WTC11 (cell line): ENCODE measurements around the gene EIF1AD. TPM values are rescaled to one million over a fixed set of nuclear protein-coding genes. Genes with fewer than 3 reads are reported as not detected.

ENCODE experiments used
- ATAC-seq: fragments of 200-7000 bp; cut with Tn5 transposase; 2 replicates; pipeline ENCODE4 v1.10.0; 2021; ENCODE audit warnings: mild to moderate bottlenecking, moderate library complexity
- CTCF ChIA-PET: fragments of 300-600 bp; sonication (Branson Sonifier 250); formaldehyde crosslinking; loops from one replicate; lab custom pipeline; 2021; ENCODE audit warnings: antibody characterized with exemption; lab: Charles Lee
- POLR2A ChIA-PET: fragments of 350-600 bp; sonication (Branson Sonifier 250); formaldehyde crosslinking; loops from one replicate; lab custom pipeline; 2021; ENCODE audit warnings: antibody characterized with exemption; lab: Charles Lee
- DNase-seq: peaks from one replicate; pipeline ENCODE4 v3.0.0; 2021; ENCODE audit warnings: low spot score
- H3K27ac Mint-ChIP-seq: 2 replicates; pipeline ENCODE4 v1.8.0; 2021; ENCODE audit warnings: mixed read lengths
- H3K27me3 Mint-ChIP-seq: 2 replicates; pipeline ENCODE4 v1.8.0; 2021; ENCODE audit warnings: low read depth, mild to moderate bottlenecking, moderate library complexity, mixed read lengths
- H3K36me3 Mint-ChIP-seq: 2 replicates; pipeline ENCODE4 v1.8.0; 2021; ENCODE audit warnings: mixed read lengths
- H3K4me1 Mint-ChIP-seq: 2 replicates; pipeline ENCODE4 v1.8.0; 2022; ENCODE audit warnings: mixed read lengths
- H3K4me3 Mint-ChIP-seq: 2 replicates; pipeline ENCODE4 v1.8.0; 2021; ENCODE audit warnings: mild to moderate bottlenecking, moderate library complexity, mixed read lengths
- H3K9me3 Mint-ChIP-seq: 2 replicates; pipeline ENCODE4 v1.8.0; 2021; ENCODE audit warnings: mixed read lengths
- CBFB ChIP-seq: sonication (generic); formaldehyde crosslinking; IDR thresholded peaks from 2 replicates; pipeline ENCODE4 v1.8.1; 2022; ENCODE audit warnings: mild to moderate bottlenecking, low read depth, missing genetic modification reagents
- CDX4 ChIP-seq: fragments of 250-450 bp; sonication (Bioruptor Pico); IDR thresholded peaks from 2 replicates; pipeline ENCODE4 v1.9.0; 2021; ENCODE audit warnings: moderate library complexity, mild to moderate bottlenecking, inconsistent platforms, borderline replicate concordance
- CREB1 ChIP-seq: sonication (generic); formaldehyde crosslinking; IDR thresholded peaks from 2 replicates; pipeline ENCODE4 v1.8.0; 2023; ENCODE audit warnings: mild to moderate bottlenecking, missing genetic modification reagents
- CREM ChIP-seq: sonication (generic); formaldehyde crosslinking; IDR thresholded peaks from 2 replicates; pipeline ENCODE4 v1.8.1; 2022; ENCODE audit warnings: mild to moderate bottlenecking, missing genetic modification reagents, moderate library complexity
- E2F4 ChIP-seq: sonication (generic); formaldehyde crosslinking; IDR thresholded peaks from 2 replicates; pipeline ENCODE4 v1.8.1; 2022; ENCODE audit warnings: low read depth, mild to moderate bottlenecking, moderate library complexity, missing genetic modification reagents, borderline replicate concordance
- HMGA2 ChIP-seq: fragments of 250-450 bp; sonication (Bioruptor Pico); IDR thresholded peaks from 2 replicates; pipeline ENCODE4 v1.4.0; 2021; ENCODE audit warnings: mild to moderate bottlenecking, moderate library complexity
- KAT7 ChIP-seq: sonication (generic); formaldehyde crosslinking; IDR thresholded peaks from 2 replicates; pipeline ENCODE4 v1.8.1; 2023; ENCODE audit warnings: missing genetic modification reagents, mild to moderate bottlenecking, borderline replicate concordance
- MYBL2 ChIP-seq: sonication (generic); formaldehyde crosslinking; IDR thresholded peaks from 2 replicates; pipeline ENCODE4 v1.8.1; 2023; ENCODE audit warnings: mild to moderate bottlenecking, moderate library complexity, missing genetic modification reagents
- NFYB ChIP-seq: sonication (generic); formaldehyde crosslinking; conservative IDR thresholded peaks from 2 replicates; pipeline ENCODE4 v1.8.0; 2022; ENCODE audit warnings: low read depth, missing genetic modification reagents
- NR3C1 ChIP-seq: sonication (generic); formaldehyde crosslinking; conservative IDR thresholded peaks from 2 replicates; pipeline ENCODE4 v1.8.1; 2023; ENCODE audit warnings: low read depth, mild to moderate bottlenecking, missing genetic modification reagents
- PRDM15 ChIP-seq: sonication (generic); formaldehyde crosslinking; IDR thresholded peaks from 2 replicates; pipeline ENCODE4 v1.8.0; 2022; ENCODE audit warnings: missing genetic modification reagents
- PRRX2 ChIP-seq: fragments of 250-450 bp; sonication (Bioruptor Pico); IDR thresholded peaks from 2 replicates; pipeline ENCODE4 v1.8.0; 2021; ENCODE audit warnings: mild to moderate bottlenecking
- SP1 ChIP-seq: sonication (generic); formaldehyde crosslinking; conservative IDR thresholded peaks from 2 replicates; pipeline ENCODE4 v1.8.1; 2022; ENCODE audit warnings: missing genetic modification reagents
- USF1 ChIP-seq: sonication (generic); formaldehyde crosslinking; IDR thresholded peaks from 2 replicates; pipeline ENCODE4 v1.8.0; 2022; ENCODE audit warnings: mild to moderate bottlenecking, missing genetic modification reagents
- ZMAT4 ChIP-seq: fragments of 250-450 bp; sonication (Bioruptor Pico); IDR thresholded peaks from 2 replicates; pipeline ENCODE4 v1.9.0; 2021; ENCODE audit warnings: mild to moderate bottlenecking
- ZNF138 ChIP-seq: sonication (generic); formaldehyde crosslinking; conservative IDR thresholded peaks from 2 replicates; pipeline ENCODE4 v1.8.1; 2022; ENCODE audit warnings: mild to moderate bottlenecking, moderate library complexity, missing genetic modification reagents
- ZNF232 ChIP-seq: sonication (generic); formaldehyde crosslinking; IDR thresholded peaks from 2 replicates; pipeline ENCODE4 v1.8.0; 2022; ENCODE audit warnings: mild to moderate bottlenecking, missing genetic modification reagents
- ZNF317 ChIP-seq: sonication (generic); formaldehyde crosslinking; IDR thresholded peaks from 2 replicates; pipeline ENCODE4 v1.8.1; 2023; ENCODE audit warnings: low read depth, mild to moderate bottlenecking, moderate library complexity, missing genetic modification reagents, borderline replicate concordance
- ZSCAN18 ChIP-seq: fragments of 250-450 bp; sonication (Bioruptor Pico); IDR thresholded peaks from 2 replicates; pipeline ENCODE4 v2.1.2; 2022; ENCODE audit warnings: mild to moderate bottlenecking, moderate library complexity
- total RNA-seq: library from RNA; stranded (reverse); gene quantifications from 3 replicates; pipeline ENCODE4 v1.2.3, GENCODE V29; 2021

Gene EIF1AD
- total RNA-seq, 1 experiment from 2014 or later, result 37.6 TPM

GRCh38 chr11:65968600-65969482 lies 33.1 kb downstream of the EIF1AD start (continued):
- TF ChIP-seq CREB1 (CRISPR knock-in tag), result no peak

GRCh38 chr11:65967329-65967934 lies 34.5 kb downstream of the EIF1AD start:
- no peak overlapping the region for H3K27ac Mint-ChIP-seq
- TF ChIP-seq HMGA2 (CRISPR knock-in tag) (no peak), ZNF317 (CRISPR knock-in tag) (no peak), E2F4 (no peak), NR3C1 (no peak), MYBL2 (CRISPR knock-in tag) (no peak), ZSCAN18 (CRISPR knock-in tag) (no peak), ZNF138 (no peak), CDX4 (CRISPR knock-in tag) (no peak), PRDM15 (CRISPR knock-in tag) (no peak), CREM (CRISPR knock-in tag) (no peak), PRRX2 (CRISPR knock-in tag) (no peak), USF1 (CRISPR knock-in tag) (no peak), CBFB (no peak), ZNF232 (CRISPR knock-in tag) (no peak), KAT7 (CRISPR knock-in tag) (no peak), SP1 (CRISPR knock-in tag) (no peak), NFYB (CRISPR knock-in tag) (no peak), ZMAT4 (CRISPR knock-in tag) (no peak)
- TF ChIP-seq, all 79 proteins: peak for 0
- CTCF ChIA-PET, result interaction anchor here (0.9 kb wide), 1 partner anchor 21 kb away, joined by 4 read pairs; no protein-coding TSS in a partner anchor
- H3K4me3 Mint-ChIP-seq, result no peak overlapping the region
- POLR2A ChIA-PET, result no interaction called here
- H3K9me3 Mint-ChIP-seq, result no peaks in the 10 kb centered on the region
- ATAC-seq, result no peak
- no peaks in the 10 kb centered on the region for H3K27me3 Mint-ChIP-seq
- H3K4me1 Mint-ChIP-seq, result peaks cover 12% of the 10 kb centered on the region
- H3K36me3 Mint-ChIP-seq, result peaks cover 62% of the 10 kb centered on the region
- DNase-seq, result no peak
